22Rv1 (cell line): Measurements from ENCODE around the gene GAS2L3.

Experiments used
- ZFX ChIP-seq: fragments of 450-650 bp; IDR thresholded peaks from 2 replicates; pipeline ENCODE4 v1.6.1; 2017; ENCODE audit warnings: antibody characterized with exemption, borderline replicate concordance
- TF ChIP-seq, protein P1 (sequence below): fragments of 450-650 bp; IDR thresholded peaks from 2 replicates; pipeline ENCODE4 v1.5.1; 2017; ENCODE audit warnings: mild to moderate bottlenecking

DNA sequence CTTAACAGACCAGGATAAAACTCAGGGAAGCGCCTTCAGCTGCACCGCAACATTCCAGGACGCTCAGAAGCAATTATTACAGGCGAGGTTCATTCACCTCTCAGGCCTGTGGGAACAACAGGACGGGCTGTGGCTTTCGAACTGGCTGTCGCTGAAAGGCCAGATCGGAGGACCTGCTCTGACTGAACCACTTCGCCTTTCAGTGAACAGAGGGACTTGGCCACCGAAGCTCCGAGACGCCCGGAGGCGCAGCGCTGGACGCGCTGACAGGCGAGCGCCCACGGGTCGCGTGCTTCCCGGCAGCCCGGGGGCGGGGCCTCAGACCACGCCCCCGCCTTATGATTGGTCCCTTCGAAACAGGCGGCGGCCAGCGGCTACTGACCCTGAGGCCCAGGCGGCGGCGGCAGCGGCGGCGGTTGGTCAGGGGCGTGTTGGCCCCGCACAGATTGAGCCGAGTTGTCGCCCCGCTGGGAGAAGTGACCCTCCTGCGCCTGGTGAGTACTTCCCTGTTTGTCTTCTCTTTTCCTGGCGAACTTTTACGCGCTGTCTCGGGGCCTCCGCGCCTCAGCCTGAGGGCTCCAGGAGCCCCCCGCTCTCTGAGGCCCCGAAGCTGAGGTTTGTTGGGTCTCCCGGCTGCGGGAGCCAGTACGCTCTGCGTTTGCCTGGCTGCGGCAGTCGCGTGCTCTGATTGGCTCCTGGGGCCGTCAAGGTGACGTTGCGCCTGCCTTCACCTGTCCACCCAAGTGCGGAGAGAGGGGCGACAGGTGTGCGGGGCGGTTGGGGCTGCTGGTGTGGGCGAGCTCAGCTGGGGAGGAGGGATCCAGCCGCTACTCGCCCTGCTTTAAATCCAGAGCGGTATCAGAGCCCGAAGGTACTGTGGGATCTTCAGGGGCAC is at the start of gene GAS2L3:
- TF ChIP-seq, protein P1, sequence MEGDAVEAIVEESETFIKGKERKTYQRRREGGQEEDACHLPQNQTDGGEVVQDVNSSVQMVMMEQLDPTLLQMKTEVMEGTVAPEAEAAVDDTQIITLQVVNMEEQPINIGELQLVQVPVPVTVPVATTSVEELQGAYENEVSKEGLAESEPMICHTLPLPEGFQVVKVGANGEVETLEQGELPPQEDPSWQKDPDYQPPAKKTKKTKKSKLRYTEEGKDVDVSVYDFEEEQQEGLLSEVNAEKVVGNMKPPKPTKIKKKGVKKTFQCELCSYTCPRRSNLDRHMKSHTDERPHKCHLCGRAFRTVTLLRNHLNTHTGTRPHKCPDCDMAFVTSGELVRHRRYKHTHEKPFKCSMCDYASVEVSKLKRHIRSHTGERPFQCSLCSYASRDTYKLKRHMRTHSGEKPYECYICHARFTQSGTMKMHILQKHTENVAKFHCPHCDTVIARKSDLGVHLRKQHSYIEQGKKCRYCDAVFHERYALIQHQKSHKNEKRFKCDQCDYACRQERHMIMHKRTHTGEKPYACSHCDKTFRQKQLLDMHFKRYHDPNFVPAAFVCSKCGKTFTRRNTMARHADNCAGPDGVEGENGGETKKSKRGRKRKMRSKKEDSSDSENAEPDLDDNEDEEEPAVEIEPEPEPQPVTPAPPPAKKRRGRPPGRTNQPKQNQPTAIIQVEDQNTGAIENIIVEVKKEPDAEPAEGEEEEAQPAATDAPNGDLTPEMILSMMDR, result no peak
- no peak for TF ChIP-seq ZFX
